ENCODE results near the gene SPINK4.

SPINK4 gene

DNA sequence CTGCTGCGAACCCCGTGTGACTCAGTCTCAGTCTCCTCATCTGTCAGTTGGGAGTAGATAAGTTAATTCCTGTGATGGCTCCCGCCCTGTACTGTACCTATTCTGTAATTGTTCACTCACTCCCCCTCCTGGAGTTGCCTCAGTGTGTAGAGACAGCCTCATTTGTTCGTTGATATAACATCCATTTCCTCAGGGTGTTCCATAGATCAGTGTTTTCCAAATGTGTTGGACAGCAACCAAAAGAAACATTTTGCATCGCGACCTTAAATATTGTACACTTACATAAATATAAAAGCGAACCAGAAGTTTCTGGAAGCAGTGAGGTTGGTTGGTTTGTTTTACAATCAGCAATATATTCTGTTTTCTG is 51.0 kb downstream of the SPINK4 start:
- DNase-seq (ENCODE audit: low read depth, low spot score) = no peak

DNA sequence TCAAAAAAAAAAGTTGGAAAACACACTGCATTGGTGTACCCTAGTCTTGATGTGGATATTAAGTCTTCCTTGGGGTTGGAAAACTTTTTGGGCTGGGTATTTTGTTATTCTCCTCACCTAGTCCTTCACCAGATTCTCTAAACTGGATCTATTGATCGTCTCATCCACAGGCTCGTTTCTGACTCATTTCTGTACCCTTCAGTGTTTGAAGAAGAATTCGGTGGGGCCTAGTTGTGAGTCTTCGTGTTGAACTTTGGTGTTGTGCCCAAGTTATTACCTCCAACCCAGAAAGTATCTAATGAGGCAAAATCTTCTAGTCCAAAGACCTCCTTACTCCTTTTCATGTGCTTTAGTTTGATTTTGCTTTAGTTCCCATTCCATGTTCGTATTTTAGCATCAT is 51.9 kb downstream of the SPINK4 start:
- no peak for DNase-seq (ENCODE audit: low read depth, low spot score)

DNA sequence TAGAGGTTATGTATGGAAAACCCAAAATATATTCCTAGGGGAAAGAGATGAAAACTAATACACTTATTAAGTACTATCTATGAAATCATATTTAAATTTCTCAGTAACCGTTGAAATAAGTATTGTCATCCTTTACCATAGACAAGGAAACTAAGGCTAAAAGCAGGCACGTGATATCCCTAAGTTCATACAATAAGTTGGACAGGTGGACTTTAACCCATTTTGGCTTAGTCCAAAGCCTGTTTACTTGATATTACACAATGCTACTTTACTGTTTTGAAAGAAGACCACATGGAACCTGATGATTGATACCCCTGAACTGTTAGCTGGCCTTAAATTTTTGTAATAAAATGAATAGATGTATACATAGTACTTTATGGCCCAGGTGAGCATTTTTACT is 53.8 kb downstream of the SPINK4 start:
- DNase-seq (ENCODE audit: low read depth, low spot score) = no peak

DNA sequence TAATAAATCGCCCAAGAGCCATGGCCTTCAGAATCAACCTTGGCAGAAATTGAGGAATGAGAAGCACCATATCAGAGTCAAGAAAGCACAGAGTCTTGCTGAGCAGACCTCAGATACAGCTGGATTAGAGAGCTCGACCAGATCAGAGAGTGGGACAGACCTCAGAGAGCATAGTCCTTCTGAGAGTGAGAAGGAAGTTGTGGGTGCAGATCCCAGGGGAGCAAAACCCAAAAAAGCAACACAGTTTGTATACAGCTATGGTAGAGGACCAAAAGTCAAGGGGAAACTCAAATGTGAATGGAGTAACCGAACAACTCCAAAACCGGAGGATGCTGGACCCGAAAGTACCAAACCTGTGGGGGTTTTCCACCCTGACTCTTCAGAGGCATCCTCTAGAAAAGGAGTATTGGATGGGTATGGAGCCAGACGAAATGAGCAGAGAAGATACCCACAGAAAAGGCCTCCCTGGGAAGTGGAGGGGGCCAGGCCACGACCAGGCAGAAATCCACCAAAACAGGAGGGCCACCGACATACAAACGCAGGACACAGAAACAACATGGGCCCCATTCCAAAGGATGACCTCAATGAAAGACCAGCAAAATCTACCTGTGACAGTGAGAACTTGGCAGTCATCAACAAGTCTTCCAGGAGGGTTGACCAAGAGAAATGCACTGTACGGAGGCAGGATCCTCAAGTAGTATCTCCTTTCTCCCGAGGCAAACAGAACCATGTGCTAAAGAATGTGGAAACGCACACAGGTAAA is 54.9 kb downstream of the SPINK4 start:
- no peak for DNase-seq (ENCODE audit: low read depth, low spot score)

DNA sequence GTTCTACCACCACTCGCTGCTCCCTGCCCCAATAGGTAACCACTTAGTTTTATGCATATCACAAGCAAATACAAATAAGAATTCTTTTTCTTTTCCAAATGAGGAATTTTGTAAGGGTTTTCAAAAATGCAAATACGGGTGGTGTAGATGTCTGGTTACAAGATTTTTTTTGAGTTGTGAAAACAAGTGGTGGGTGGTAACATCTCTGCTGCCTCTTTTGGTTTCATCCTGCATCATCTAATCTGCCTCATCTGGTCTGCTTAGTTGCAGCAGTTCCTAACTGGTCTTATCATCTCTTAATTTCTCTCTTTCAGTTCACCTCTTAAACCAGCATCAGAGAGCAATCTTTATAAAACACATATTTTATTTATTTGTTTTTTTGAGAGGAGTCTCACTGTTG is 55.6 kb downstream of the SPINK4 start:
- DNase-seq (ENCODE audit: low read depth, low spot score) = no peak

DNA sequence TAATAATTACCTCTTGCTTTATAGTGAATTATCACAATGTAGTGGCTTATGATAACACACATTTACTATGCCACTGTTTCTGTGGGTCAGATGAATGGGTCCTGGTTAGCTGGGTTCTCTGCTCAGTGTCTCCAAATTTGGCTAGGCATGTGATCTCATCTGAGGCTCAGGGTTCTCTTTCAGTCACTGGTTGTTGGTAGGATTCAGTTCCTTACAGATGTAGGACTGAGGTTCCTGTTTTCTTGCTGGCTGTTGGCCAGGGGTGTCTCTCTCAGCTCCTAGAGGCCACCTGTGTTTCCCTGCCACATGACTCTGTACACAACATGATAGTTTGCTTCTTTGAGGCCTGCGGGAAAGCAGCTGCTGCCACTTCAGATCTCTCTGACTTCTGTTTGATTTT is 57.5 kb downstream of the SPINK4 start:
- DNase-seq (ENCODE audit: low read depth, low spot score) = no peak

All from activated naive CD8-positive, alpha-beta T cell treated with anti-CD3 and anti-CD28 coated beads, Interleukin-2, amount 50 U/mL, for 16 hours (primary cell).